ENCODE measurements around the gene BBLN.

Gene BBLN

DNA sequence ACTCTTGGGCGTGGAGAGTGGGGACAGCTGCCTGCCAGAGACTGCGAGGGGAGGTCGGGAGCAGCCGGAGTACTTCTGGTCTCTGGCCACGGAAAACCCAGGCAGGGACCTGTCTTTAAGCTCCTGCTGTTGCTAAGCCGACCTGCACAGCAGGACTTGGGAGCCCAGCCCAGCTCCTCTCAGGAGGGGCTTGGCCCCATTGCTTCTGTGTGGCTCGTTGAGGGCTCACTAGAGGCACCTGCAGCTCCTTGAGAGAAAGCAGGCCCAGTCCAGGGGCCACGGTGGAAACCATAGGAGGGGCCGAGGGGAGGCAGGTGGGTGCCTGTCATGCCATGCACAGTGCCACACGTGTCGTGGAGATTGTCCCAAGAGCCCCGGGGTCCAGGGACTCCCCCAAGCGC lies 14.1 kb upstream of the BBLN start:
- Histone ChIP-seq H3K9me3 (ENCODE audit: insufficient read depth, low read length) (no peaks in the 10 kb centered on the region), H3K27me3 (ENCODE audit: low read depth, low read length) (no peaks in the 10 kb centered on the region), H3K4me3 (ENCODE audit: low read length) (no peak overlapping the region), H3K27ac (ENCODE audit: low read length) (no peak overlapping the region), H3K36me3 (replicated peaks; ENCODE audit: low read depth, low read length) (no peaks in the 10 kb centered on the region), H3K9ac (ENCODE audit: low read length) (no peak overlapping the region), H4K20me1 (ENCODE audit: insufficient read depth, low read length) (no peaks in the 10 kb centered on the region), H3K4me2 (ENCODE audit: low read length) (no peak overlapping the region), H3K4me1 (ENCODE audit: low read length) (peaks cover 5% of the 10 kb centered on the region; the same call in 1 of the 2 replicates), H2AFZ (ENCODE audit: low read depth, low read length) (no peak overlapping the region), H3K79me2 (ENCODE audit: low read length) (no peaks in the 10 kb centered on the region)
- TF ChIP-seq, protein P1, sequence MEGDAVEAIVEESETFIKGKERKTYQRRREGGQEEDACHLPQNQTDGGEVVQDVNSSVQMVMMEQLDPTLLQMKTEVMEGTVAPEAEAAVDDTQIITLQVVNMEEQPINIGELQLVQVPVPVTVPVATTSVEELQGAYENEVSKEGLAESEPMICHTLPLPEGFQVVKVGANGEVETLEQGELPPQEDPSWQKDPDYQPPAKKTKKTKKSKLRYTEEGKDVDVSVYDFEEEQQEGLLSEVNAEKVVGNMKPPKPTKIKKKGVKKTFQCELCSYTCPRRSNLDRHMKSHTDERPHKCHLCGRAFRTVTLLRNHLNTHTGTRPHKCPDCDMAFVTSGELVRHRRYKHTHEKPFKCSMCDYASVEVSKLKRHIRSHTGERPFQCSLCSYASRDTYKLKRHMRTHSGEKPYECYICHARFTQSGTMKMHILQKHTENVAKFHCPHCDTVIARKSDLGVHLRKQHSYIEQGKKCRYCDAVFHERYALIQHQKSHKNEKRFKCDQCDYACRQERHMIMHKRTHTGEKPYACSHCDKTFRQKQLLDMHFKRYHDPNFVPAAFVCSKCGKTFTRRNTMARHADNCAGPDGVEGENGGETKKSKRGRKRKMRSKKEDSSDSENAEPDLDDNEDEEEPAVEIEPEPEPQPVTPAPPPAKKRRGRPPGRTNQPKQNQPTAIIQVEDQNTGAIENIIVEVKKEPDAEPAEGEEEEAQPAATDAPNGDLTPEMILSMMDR (IDR thresholded peaks at IDR 0.05; ENCODE audit: low read depth, low read length), result no peak
- TF ChIP-seq EZH2phosphoT487 (IDR thresholded peaks at IDR 0.05; ENCODE audit: low read depth), result no peak

GRCh38 chr9:128146591-128147120 lies 13.4 kb upstream of the BBLN start:
- Histone ChIP-seq H3K9ac (ENCODE audit: low read length) (no peak overlapping the region), H4K20me1 (ENCODE audit: insufficient read depth, low read length) (no peaks in the 10 kb centered on the region), H3K27ac (ENCODE audit: low read length) (no peak overlapping the region), H3K36me3 (replicated peaks; ENCODE audit: low read depth, low read length) (no peaks in the 10 kb centered on the region), H3K9me3 (ENCODE audit: insufficient read depth, low read length) (no peaks in the 10 kb centered on the region), H2AFZ (ENCODE audit: low read depth, low read length) (no peak overlapping the region), H3K79me2 (ENCODE audit: low read length) (no peaks in the 10 kb centered on the region), H3K4me3 (ENCODE audit: low read length) (no peak overlapping the region), H3K4me1 (ENCODE audit: low read length) (peaks cover 5% of the 10 kb centered on the region; the same call in 1 of the 2 replicates), H3K4me2 (ENCODE audit: low read length) (no peak overlapping the region), H3K27me3 (ENCODE audit: low read depth, low read length) (no peaks in the 10 kb centered on the region)
- TF ChIP-seq, protein P1 (IDR thresholded peaks at IDR 0.05; ENCODE audit: low read depth, low read length), result no peak
- TF ChIP-seq EZH2phosphoT487 (IDR thresholded peaks at IDR 0.05; ENCODE audit: low read depth), result no peak

GRCh38 chr9:128148509-128149000 lies 11.5 kb upstream of the BBLN start:
- Histone ChIP-seq H2AFZ (ENCODE audit: low read depth, low read length) (no peak overlapping the region), H3K36me3 (replicated peaks; ENCODE audit: low read depth, low read length) (no peaks in the 10 kb centered on the region), H3K9ac (ENCODE audit: low read length) (no peak overlapping the region), H3K9me3 (ENCODE audit: insufficient read depth, low read length) (no peaks in the 10 kb centered on the region), H3K4me3 (ENCODE audit: low read length) (no peak overlapping the region), H3K4me2 (ENCODE audit: low read length) (no peak overlapping the region), H3K27ac (ENCODE audit: low read length) (no peak overlapping the region), H3K4me1 (ENCODE audit: low read length) (peaks cover 5% of the 10 kb centered on the region; the same call in 1 of the 2 replicates), H3K79me2 (ENCODE audit: low read length) (no peaks in the 10 kb centered on the region), H3K27me3 (ENCODE audit: low read depth, low read length) (no peaks in the 10 kb centered on the region), H4K20me1 (ENCODE audit: insufficient read depth, low read length) (no peaks in the 10 kb centered on the region)
- no peak for TF ChIP-seq EZH2phosphoT487 (IDR thresholded peaks at IDR 0.05; ENCODE audit: low read depth)
- TF ChIP-seq, protein P1 (IDR thresholded peaks at IDR 0.05; ENCODE audit: low read depth, low read length), result no peak

DNA sequence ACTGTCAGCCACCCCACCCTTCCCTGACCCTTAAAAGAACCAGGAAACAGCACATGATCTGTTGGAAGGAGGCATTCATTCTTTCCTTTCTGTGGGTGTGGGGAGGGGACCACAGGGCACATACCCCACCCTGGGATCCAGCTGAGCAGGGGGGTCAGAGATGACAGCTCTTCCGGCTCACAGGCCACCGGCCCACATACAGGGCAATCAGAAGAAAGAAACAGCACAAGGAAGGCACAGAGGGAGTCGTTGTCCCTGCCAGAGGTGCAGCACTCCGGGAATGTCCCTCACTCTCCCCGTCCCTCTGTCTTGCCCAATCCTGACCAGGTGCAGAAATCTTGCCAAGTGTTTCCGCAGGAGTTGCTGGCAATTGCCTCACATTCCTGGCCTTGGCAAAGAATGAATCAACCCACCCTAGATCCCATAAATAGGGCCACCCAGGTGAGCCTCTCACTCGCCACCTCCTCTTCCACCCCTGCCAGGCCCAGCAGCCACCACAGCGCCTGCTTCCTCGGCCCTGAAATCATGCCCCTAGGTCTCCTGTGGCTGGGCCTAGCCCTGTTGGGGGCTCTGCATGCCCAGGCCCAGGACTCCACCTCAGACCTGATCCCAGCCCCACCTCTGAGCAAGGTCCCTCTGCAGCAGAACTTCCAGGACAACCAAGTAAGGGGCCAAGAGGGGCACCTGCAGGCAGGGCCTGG lies 10.9 kb upstream of the BBLN start, which contains the start of gene LCN2:
Gene LCN2 (plus strand): TSS at position 453 of the 701 bp plus-strand sequence. CDS start 73 bp downstream, at position 526.
- Histone ChIP-seq H3K9ac (ENCODE audit: low read length) (no peak within 1 kb of the TSS), H3K9me3 (ENCODE audit: insufficient read depth, low read length) (no peaks in the 10 kb centered on the region), H3K36me3 (replicated peaks; ENCODE audit: low read depth, low read length) (no peaks in the 10 kb centered on the region), H3K79me2 (ENCODE audit: low read length) (no peaks in the 10 kb centered on the region), H2AFZ (ENCODE audit: low read depth, low read length) (no peak within 1 kb of the TSS), H3K27ac (ENCODE audit: low read length) (no peak within 1 kb of the TSS), H4K20me1 (ENCODE audit: insufficient read depth, low read length) (no peaks in the 10 kb centered on the region), H3K4me2 (ENCODE audit: low read length) (no peak within 1 kb of the TSS), H3K27me3 (ENCODE audit: low read depth, low read length) (no peaks in the 10 kb centered on the region), H3K4me3 (ENCODE audit: low read length) (no peak within 1 kb of the TSS), H3K4me1 (ENCODE audit: low read length) (peaks cover 5% of the 10 kb centered on the region; the same call in 1 of the 2 replicates)
- TF ChIP-seq, protein P1 (IDR thresholded peaks at IDR 0.05; ENCODE audit: low read depth, low read length), result no peak
- no peak for TF ChIP-seq EZH2phosphoT487 (IDR thresholded peaks at IDR 0.05; ENCODE audit: low read depth)
